SK-N-SH treated with all-trans-retinoic acid at 6 μM for 48 hours (cell line): Measurements from ENCODE around the gene AP3B1.

ENCODE experiments used
- ATAC-seq: fragments of 200-7000 bp; cut with Tn5 transposase; 3 replicates; pipeline ENCODE4 v1.9.1; 2020; ENCODE audit warnings: mild to moderate bottlenecking, moderate library complexity
- ARNTL ChIP-seq: fragments of 450-650 bp; formaldehyde crosslinking; IDR thresholded peaks from 2 replicates; pipeline ENCODE4 v1.5.0; 2020; ENCODE audit warnings: low read depth, mild to moderate bottlenecking, moderate library complexity, borderline replicate concordance
- BACH2 ChIP-seq: fragments of 250-450 bp; sonication (Bioruptor Pico); IDR thresholded peaks from 2 replicates; pipeline ENCODE4 v1.9.0; 2021; ENCODE audit warnings: mild to moderate bottlenecking, borderline replicate concordance
- CSDC2 ChIP-seq: fragments of 250-450 bp; sonication (Bioruptor Pico); IDR thresholded peaks from 2 replicates; pipeline ENCODE4 v1.5.0; 2020; ENCODE audit warnings: mild to moderate bottlenecking, moderate library complexity
- ESRRG ChIP-seq: fragments of 250-450 bp; sonication (Bioruptor Pico); IDR thresholded peaks from 2 replicates; pipeline ENCODE4 v1.6.1; 2021; ENCODE audit warnings: mild to moderate bottlenecking
- GLIS3 ChIP-seq: fragments of 250-450 bp; sonication (Bioruptor Pico); IDR thresholded peaks from 2 replicates; pipeline ENCODE4 v1.5.0; 2020; ENCODE audit warnings: mild to moderate bottlenecking, moderate library complexity
- ISL1 ChIP-seq: fragments of 250-450 bp; sonication (Bioruptor Pico); IDR thresholded peaks from 2 replicates; pipeline ENCODE4 v2.1.2; 2022; ENCODE audit warnings: mild to moderate bottlenecking, moderate library complexity
- OSR1 ChIP-seq: fragments of 250-450 bp; sonication (Bioruptor Pico); IDR thresholded peaks from 2 replicates; pipeline ENCODE4 v1.8.0; 2022; ENCODE audit warnings: moderate library complexity, mild to moderate bottlenecking, inconsistent platforms
- PPARA ChIP-seq: fragments of 250-450 bp; sonication (Bioruptor Pico); IDR thresholded peaks from 2 replicates; pipeline ENCODE4 v1.5.0; 2020; ENCODE audit warnings: mild to moderate bottlenecking, borderline replicate concordance
- RARB ChIP-seq: fragments of 250-450 bp; sonication (Bioruptor Pico); IDR thresholded peaks from 2 replicates; pipeline ENCODE4 v1.8.0; 2021; ENCODE audit warnings: mild to moderate bottlenecking, moderate library complexity
- SNAI2 ChIP-seq: fragments of 250-450 bp; sonication (Bioruptor Pico); IDR thresholded peaks from 2 replicates; pipeline ENCODE4 v1.5.0; 2020; ENCODE audit warnings: mild to moderate bottlenecking, moderate library complexity
- TCF4 ChIP-seq: fragments of 250-450 bp; sonication (Bioruptor Pico); IDR thresholded peaks from 2 replicates; pipeline ENCODE4 v1.8.0; 2021; ENCODE audit warnings: mild to moderate bottlenecking, moderate library complexity, borderline replicate concordance
- TOX ChIP-seq: fragments of 250-450 bp; sonication (Bioruptor Pico); IDR thresholded peaks from 2 replicates; pipeline ENCODE4 v1.8.0; 2021; ENCODE audit warnings: mild to moderate bottlenecking, moderate library complexity, borderline replicate concordance
- ZFP3 ChIP-seq: fragments of 250-450 bp; sonication (Bioruptor Pico); IDR thresholded peaks from 2 replicates; pipeline ENCODE4 v1.5.0; 2020; ENCODE audit warnings: mild to moderate bottlenecking, moderate library complexity
- ZFP30 ChIP-seq: fragments of 450-650 bp; formaldehyde crosslinking; IDR thresholded peaks from 2 replicates; pipeline ENCODE4 v1.5.0; 2022; ENCODE audit warnings: mild to moderate bottlenecking, moderate library complexity
- ZNF565 ChIP-seq: fragments of 450-650 bp; formaldehyde crosslinking; conservative IDR thresholded peaks from 2 replicates; pipeline ENCODE4 v1.5.0; 2020; ENCODE audit warnings: low read depth, mild to moderate bottlenecking, moderate library complexity
- ZNF70 ChIP-seq: fragments of 450-650 bp; formaldehyde crosslinking; IDR thresholded peaks from 2 replicates; pipeline ENCODE4 v1.5.0; 2020; ENCODE audit warnings: mild to moderate bottlenecking, moderate library complexity
- ZNF8 ChIP-seq: fragments of 450-650 bp; formaldehyde crosslinking; IDR thresholded peaks from 2 replicates; pipeline ENCODE4 v1.5.0; 2020; ENCODE audit warnings: mild to moderate bottlenecking, moderate library complexity
- TF ChIP-seq, protein P1 (sequence below): fragments of 250-450 bp; sonication (Bioruptor Pico); IDR thresholded peaks from 2 replicates; pipeline ENCODE4 v1.5.1; 2021; ENCODE audit warnings: mild to moderate bottlenecking, moderate library complexity
- TF ChIP-seq, protein P2 (sequence below): fragments of 250-450 bp; sonication (Bioruptor Pico); IDR thresholded peaks from 2 replicates; pipeline ENCODE4 v1.5.1; 2020; ENCODE audit warnings: low read depth, mild to moderate bottlenecking, moderate library complexity
- TF ChIP-seq, protein P3 (sequence below): fragments of 250-450 bp; sonication (Bioruptor Pico); IDR thresholded peaks from 2 replicates; pipeline ENCODE4 v1.8.0; 2020; ENCODE audit warnings: mild to moderate bottlenecking, moderate library complexity, borderline replicate concordance

Gene AP3B1

DNA sequence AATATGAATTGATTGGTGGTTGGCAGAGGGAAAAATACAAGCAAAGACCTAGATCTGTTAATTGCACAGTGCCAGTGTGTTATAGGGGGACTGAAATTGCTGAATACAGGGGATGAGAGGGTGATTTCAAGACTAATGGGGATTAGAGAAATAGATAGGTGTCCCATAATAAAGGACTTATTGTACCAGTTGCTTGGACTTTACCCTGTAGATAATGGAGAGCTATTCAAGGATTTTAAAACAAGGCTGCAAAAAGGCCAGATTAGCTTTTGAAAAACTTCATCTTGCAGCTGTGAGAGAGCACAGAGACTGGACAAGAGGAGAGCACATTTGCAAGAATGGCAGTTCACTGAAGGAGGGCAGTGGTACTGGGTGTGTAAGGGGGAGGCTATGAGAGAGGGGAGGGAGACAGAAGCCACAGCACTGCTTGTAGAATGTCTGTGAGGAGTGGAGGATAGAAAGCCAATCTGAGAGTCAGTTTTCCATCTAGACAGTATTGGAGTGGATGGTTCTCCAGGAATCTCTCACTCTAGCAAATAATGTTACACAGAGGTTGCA is 37.1 kb upstream of the AP3B1 start:
- no peak for ATAC-seq
- no peak for TF ChIP-seq ZFP3
- no peak for TF ChIP-seq PPARA (CRISPR knock-in tag)
- no peak for TF ChIP-seq OSR1 (CRISPR knock-in tag)
- TF ChIP-seq ESRRG (CRISPR knock-in tag): no peak
- TF ChIP-seq ARNTL (CRISPR knock-in tag): no peak
- no peak for TF ChIP-seq BACH2
- TF ChIP-seq ZFP30 (CRISPR knock-in tag): no peak
- TF ChIP-seq TOX (CRISPR knock-in tag): no peak
- TF ChIP-seq SNAI2 (CRISPR knock-in tag): no peak
- TF ChIP-seq, protein P1, sequence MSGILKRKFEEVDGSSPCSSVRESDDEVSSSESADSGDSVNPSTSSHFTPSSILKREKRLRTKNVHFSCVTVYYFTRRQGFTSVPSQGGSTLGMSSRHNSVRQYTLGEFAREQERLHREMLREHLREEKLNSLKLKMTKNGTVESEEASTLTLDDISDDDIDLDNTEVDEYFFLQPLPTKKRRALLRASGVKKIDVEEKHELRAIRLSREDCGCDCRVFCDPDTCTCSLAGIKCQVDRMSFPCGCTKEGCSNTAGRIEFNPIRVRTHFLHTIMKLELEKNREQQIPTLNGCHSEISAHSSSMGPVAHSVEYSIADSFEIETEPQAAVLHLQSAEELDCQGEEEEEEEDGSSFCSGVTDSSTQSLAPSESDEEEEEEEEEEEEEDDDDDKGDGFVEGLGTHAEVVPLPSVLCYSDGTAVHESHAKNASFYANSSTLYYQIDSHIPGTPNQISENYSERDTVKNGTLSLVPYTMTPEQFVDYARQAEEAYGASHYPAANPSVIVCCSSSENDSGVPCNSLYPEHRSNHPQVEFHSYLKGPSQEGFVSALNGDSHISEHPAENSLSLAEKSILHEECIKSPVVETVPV (CRISPR knock-in tag): no peak

DNA sequence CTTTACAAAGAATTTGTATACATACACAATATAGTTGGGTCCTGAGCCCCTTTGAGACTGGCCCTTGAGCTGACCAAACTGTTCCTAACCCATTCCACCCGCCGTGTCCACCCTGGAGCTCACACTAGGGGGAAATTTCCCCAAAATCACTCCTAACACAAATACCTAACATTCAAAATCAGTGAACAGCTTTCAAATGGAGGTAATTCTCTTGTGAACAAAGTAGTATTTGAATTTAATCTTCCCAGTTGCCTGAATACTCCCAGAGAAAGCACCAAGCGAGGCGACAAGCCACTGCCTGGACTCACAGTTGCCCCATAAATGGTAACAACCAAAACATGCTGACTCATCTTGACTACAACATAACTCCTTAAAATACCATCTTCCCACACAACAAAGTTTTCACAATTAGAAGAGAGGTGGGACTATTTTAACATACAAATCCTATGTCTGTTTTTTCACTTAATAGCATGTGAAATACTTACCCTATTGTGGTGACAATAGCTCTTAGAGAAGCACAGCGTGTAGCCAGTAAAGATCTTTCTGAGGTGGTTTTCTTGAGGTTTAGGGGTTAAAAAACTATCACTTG is 34.2 kb upstream of the AP3B1 start:
- ATAC-seq: no peak
- no peak for TF ChIP-seq TOX (CRISPR knock-in tag)
- TF ChIP-seq, protein P2, sequence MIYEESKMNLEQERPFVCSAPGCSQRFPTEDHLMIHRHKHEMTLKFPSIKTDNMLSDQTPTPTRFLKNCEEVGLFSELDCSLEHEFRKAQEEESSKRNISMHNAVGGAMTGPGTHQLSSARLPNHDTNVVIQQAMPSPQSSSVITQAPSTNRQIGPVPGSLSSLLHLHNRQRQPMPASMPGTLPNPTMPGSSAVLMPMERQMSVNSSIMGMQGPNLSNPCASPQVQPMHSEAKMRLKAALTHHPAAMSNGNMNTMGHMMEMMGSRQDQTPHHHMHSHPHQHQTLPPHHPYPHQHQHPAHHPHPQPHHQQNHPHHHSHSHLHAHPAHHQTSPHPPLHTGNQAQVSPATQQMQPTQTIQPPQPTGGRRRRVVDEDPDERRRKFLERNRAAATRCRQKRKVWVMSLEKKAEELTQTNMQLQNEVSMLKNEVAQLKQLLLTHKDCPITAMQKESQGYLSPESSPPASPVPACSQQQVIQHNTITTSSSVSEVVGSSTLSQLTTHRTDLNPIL: no peak
- no peak for TF ChIP-seq RARB (CRISPR knock-in tag)
- TF ChIP-seq ZNF8: no peak
- TF ChIP-seq ZFP30 (CRISPR knock-in tag): no peak
- TF ChIP-seq, protein P3, sequence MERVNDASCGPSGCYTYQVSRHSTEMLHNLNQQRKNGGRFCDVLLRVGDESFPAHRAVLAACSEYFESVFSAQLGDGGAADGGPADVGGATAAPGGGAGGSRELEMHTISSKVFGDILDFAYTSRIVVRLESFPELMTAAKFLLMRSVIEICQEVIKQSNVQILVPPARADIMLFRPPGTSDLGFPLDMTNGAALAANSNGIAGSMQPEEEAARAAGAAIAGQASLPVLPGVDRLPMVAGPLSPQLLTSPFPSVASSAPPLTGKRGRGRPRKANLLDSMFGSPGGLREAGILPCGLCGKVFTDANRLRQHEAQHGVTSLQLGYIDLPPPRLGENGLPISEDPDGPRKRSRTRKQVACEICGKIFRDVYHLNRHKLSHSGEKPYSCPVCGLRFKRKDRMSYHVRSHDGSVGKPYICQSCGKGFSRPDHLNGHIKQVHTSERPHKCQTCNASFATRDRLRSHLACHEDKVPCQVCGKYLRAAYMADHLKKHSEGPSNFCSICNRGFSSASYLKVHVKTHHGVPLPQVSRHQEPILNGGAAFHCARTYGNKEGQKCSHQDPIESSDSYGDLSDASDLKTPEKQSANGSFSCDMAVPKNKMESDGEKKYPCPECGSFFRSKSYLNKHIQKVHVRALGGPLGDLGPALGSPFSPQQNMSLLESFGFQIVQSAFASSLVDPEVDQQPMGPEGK (CRISPR knock-in tag): no peak
- no peak for TF ChIP-seq TCF4 (CRISPR knock-in tag)
- TF ChIP-seq ESRRG (CRISPR knock-in tag): no peak
- TF ChIP-seq ZNF565 (CRISPR knock-in tag): no peak
- no peak for TF ChIP-seq BACH2
- no peak for TF ChIP-seq OSR1 (CRISPR knock-in tag)

DNA sequence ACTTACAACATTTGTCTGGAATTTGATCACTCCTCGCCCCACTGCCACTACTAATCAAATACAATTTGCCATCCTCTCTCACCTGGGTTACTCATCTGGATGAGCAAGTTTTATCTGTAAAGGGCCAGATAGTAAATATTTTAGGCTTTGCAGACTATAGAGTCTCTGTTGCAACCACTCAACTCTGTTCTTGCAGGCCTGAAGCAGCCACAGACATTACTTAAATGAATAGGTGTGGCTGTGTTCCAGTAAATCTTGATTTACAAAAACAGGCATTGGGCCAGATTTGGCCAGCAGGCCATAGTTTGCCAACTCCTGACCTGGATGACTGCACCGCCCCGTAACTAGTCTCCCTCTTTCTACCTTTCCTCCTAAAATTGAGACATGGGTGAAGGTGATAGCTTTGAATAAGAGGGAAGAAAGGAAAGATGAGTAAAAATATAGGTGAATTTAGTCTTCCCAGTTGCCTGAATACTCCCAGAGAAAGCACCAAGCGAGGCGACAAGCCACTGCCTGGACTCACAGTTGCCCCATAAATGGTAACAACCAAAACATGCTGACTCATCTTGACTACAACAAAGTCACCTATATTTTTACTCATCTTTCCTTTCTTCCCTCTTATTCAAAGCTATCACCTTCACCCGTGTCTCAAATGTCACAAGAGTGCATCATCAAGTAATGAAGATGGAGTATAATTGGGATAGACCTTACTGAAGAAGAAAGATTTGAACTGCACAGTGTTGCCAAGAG is 33.4 kb upstream of the AP3B1 start:
- TF ChIP-seq CSDC2 (CRISPR knock-in tag) (no peak), ZFP30 (CRISPR knock-in tag) (no peak), ISL1 (CRISPR knock-in tag) (no peak), OSR1 (CRISPR knock-in tag) (no peak), TCF4 (CRISPR knock-in tag) (no peak), ZFP3 (no peak), ZNF565 (CRISPR knock-in tag) (no peak), ZNF8 (no peak), ZNF70 (CRISPR knock-in tag) (no peak), RARB (CRISPR knock-in tag) (no peak), GLIS3 (CRISPR knock-in tag) (no peak)
- TF ChIP-seq, protein P1 (CRISPR knock-in tag): no peak
- TF ChIP-seq, protein P2: no peak
- no peak for ATAC-seq
